Measurements from ENCODE around the gene OR2AE1. TPM values are rescaled to one million over a fixed set of nuclear protein-coding genes. Genes with fewer than 3 reads are reported as not detected.
"Not testable (repeated sequence)": the region's sequence is repeated elsewhere in the genome, so short reads cannot be mapped to it uniquely, and the experiment has no call there.

OR2AE1 gene
- total RNA-seq, 2 experiments from 2014 or later = not detected

DNA sequence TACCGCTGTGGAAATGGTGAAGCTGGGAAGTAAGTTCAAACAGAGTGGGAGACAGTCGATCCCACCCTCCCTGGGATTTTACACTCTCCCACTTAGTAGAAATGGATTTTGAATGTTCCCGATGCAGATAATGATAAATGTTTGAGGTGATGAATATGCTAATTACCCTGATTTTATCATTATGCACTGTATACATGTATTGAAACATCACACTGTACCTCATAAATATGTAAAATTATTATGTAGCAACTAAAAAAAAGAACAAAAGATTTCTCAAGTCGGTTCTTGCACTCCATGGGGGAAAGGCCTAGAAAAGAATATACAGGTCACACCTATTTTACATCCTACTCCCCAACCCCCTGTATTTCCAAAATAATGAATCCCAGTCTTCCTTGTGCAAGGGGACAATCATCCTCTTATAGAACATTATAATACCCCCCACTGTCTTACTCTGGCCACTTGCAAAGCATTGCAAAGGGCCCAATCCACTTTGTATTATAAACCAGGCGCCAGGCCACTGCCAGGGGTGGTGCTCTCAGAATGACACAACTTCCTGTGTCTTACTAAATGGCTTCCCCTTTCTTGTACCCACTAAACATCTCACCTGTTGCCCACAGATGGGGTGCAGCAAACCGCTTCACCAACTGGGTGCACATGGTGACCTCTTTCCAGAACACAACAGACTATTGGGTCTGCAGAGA lies 20.6 kb upstream of the OR2AE1 start:
- intact Hi-C loops (cut with micrococcal nuclease) = no loop called here
- H3K27me3 Mint-ChIP-seq = no peaks in the 10 kb centered on the region
- no peaks in the 10 kb centered on the region for H3K9me3 Mint-ChIP-seq
- ChIA-PET CTCF (no interaction called here), POLR2A (interaction anchor here (1.0 kb wide), 1 partner anchor 11 kb away, joined by 3 read pairs; no protein-coding TSS in a partner anchor)
- H3K36me3 Mint-ChIP-seq = peaks cover 29% of the 10 kb centered on the region
- no peak overlapping the region for H3K27ac Mint-ChIP-seq
- no peak overlapping the region for H3K4me3 Mint-ChIP-seq
- DNase-seq = no peak
- H3K4me1 Mint-ChIP-seq (ENCODE audit: low read depth) = no peaks in the 10 kb centered on the region

DNA sequence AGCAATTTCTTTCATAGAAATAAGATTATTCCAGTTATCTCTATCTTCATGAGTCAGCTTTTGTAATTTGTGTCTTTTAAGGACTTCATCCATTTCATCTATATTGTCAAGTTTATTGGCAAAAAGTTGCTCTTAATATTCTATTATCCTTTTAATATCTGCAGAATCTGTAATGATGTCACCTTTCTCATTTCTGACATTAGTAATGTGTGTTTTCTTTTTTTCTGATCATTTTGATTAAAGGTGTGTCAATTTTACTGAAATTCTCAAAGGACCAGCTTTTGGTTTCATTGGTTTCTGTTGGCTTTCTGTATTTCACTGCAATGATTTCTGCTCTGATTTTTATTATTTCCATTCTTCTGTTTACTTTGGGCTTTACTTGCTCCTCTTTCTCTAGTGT lies 17.9 kb upstream of the OR2AE1 start:
- POLR2A ChIA-PET = no interaction called here
- peaks cover 33% of the 10 kb centered on the region for H3K36me3 Mint-ChIP-seq
- no peak for DNase-seq
- H3K27me3 Mint-ChIP-seq = no peaks in the 10 kb centered on the region
- H3K9me3 Mint-ChIP-seq = peaks cover 4% of the 10 kb centered on the region
- CTCF ChIA-PET = no interaction called here
- H3K4me3 Mint-ChIP-seq = no peak overlapping the region
- H3K4me1 Mint-ChIP-seq (ENCODE audit: low read depth) = no peaks in the 10 kb centered on the region
- intact Hi-C loops (cut with micrococcal nuclease) = no loop called here
- H3K27ac Mint-ChIP-seq = no peak overlapping the region

DNA sequence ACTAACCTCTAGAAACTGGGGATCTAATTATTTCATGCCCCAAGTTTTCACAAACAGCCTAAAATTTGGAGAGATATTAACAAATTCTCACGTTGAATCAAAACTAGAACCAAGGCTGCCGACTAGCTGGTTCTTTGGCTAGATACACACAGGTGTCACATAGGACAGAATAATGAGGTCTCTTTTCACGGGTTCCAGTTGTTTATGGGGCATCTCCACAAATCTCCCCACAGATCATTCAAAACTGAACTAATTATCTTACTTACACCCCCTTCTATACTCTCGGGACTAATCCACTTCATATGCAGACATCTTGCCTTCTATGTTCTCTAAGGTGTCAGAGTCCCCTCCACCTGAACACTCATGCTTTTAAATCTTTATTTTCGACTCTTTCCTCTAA lies 16.4 kb upstream of the OR2AE1 start:
- DNase-seq = no peak
- no peak overlapping the region for H3K27ac Mint-ChIP-seq
- H3K27me3 Mint-ChIP-seq = no peaks in the 10 kb centered on the region
- POLR2A ChIA-PET = no interaction called here
- CTCF ChIA-PET = interaction anchor here (0.7 kb wide), 1 partner anchor 55 kb away, joined by 3 read pairs; no protein-coding TSS in a partner anchor
- intact Hi-C loops (cut with micrococcal nuclease) = no loop called here
- H3K4me3 Mint-ChIP-seq = no peak overlapping the region
- H3K4me1 Mint-ChIP-seq (ENCODE audit: low read depth) = no peaks in the 10 kb centered on the region
- peaks cover 32% of the 10 kb centered on the region for H3K36me3 Mint-ChIP-seq
- peaks cover 4% of the 10 kb centered on the region for H3K9me3 Mint-ChIP-seq

DNA sequence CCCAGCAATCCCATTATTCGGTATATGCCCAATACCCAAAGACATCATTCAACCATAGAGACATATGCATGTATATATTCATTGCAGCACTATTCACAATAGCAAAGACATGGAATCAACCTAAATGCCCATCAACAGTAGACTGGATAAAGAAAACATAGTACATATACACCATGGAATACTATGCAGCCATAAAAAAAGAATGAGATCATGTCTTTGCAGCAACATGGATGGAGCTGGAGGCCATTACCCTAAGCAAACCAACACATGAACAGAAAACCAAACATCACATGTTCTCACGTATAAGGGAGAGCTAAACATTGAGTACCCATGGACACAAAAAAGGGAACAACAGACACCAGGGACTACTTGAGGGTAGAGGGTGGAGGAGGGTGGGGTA lies 13.5 kb upstream of the OR2AE1 start:
- H3K27me3 Mint-ChIP-seq; H3K4me3 Mint-ChIP-seq; intact Hi-C loops (cut with micrococcal nuclease); H3K27ac Mint-ChIP-seq; CTCF ChIA-PET; H3K4me1 Mint-ChIP-seq (ENCODE audit: low read depth); POLR2A ChIA-PET; DNase-seq; H3K9me3 Mint-ChIP-seq: not testable (repeated sequence)
- peaks cover 32% of the 10 kb centered on the region for H3K36me3 Mint-ChIP-seq

DNA sequence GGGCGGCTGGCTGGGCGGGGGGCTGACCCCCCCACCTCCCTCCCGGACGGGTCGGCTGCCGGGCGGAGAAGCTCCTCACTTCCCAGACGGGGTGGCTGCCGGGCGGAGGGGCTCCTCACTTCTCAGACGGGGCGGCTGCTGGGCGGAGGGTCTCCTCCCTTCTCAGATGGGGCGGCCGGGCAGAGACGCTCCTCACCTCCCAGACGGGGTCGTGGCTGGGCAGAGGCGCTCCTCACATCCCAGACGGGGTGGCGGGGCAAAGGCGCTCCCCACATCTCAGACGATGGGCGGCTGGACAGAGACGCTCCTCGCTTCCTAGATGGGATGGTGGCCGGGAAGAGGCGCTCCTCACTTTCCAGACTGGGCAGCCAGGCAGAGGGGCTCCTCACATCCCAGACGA lies 11.5 kb upstream of the OR2AE1 start:
- H3K9me3 Mint-ChIP-seq; H3K27ac Mint-ChIP-seq; H3K4me3 Mint-ChIP-seq; intact Hi-C loops (cut with micrococcal nuclease); CTCF ChIA-PET; DNase-seq; POLR2A ChIA-PET; H3K27me3 Mint-ChIP-seq; H3K4me1 Mint-ChIP-seq (ENCODE audit: low read depth): not testable (repeated sequence)
- peaks cover 34% of the 10 kb centered on the region for H3K36me3 Mint-ChIP-seq

DNA sequence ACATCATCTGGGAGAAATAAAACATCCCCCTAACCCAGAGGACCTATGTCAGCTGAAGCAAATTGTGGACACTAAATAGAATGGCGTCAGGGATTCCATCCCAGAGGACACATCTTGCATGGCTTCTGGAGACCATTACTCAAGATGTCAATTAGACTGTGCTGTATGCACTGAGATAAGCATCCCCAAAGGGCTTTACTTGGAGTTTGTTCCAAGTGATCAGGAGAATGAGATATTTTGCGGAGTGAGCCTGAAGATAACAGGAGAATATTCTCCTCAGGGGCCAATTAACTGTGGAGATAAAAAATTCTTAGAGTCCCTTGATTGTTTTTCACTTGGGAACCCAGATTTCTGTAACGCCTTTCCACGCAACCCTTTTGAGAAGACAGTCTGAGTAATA lies 4.5 kb upstream of the OR2AE1 start:
- Mint-ChIP-seq H3K27me3 (no peaks in the 10 kb centered on the region), H3K36me3 (peaks cover 2% of the 10 kb centered on the region), H3K4me3 (no peak overlapping the region), H3K4me1 (ENCODE audit: low read depth) (no peaks in the 10 kb centered on the region), H3K9me3 (no peaks in the 10 kb centered on the region), H3K27ac (no peak overlapping the region)
- no peak for DNase-seq
- intact Hi-C loops (cut with micrococcal nuclease) = no loop called here
- CTCF ChIA-PET = no interaction called here
- POLR2A ChIA-PET = no interaction called here

DNA sequence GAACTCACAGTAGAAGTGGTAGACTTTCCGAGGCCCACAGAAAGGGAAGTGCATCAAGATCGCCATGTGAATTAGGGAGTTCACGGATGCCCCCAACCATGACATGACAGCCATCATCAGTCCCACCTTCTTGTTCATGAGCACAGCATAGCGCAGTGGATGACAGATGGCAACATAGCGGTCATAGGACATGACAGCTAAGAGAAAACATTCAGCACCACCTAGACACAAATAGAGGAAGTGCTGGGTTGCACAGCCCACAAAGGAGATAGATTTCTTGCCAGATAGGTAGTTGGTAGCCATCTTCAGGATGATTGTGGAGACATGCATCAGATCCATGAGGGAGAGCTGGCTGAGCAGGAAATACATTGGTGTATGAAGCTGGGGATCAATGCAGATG lies 342 bp downstream of the OR2AE1 start:
- CTCF ChIA-PET = no interaction called here
- Mint-ChIP-seq H3K4me1 (ENCODE audit: low read depth) (no peaks in the 10 kb centered on the region), H3K36me3 (no peaks in the 10 kb centered on the region), H3K9me3 (no peaks in the 10 kb centered on the region), H3K27me3 (no peaks in the 10 kb centered on the region), H3K4me3 (no peak overlapping the region), H3K27ac (no peak overlapping the region)
- POLR2A ChIA-PET = no interaction called here
- DNase-seq = no peak
- intact Hi-C loops (cut with micrococcal nuclease) = no loop called here

DNA sequence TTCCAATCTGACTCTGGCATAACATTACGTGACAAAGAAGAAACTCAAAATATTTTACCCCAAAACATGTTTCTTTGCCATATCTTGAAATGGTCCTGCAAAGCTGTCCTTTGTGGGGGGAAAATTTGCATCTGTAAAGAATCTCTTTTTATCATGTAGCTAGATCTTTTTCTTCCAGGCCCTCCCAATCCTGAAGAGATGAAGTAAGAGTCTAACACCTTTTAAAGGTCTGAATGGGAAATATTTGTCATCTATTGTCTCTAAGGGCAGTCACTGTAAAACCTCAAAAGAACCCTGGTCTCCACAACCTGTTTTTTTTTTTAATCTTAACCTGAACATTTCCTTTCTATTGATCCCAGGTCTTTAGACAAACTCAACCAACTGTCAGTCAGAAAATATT lies 8.6 kb downstream of the OR2AE1 start:
- H3K4me3 Mint-ChIP-seq = no peak overlapping the region
- H3K27me3 Mint-ChIP-seq = peaks cover 2% of the 10 kb centered on the region
- no peaks in the 10 kb centered on the region for H3K36me3 Mint-ChIP-seq
- intact Hi-C loops (cut with micrococcal nuclease) = no loop called here
- no peak overlapping the region for H3K27ac Mint-ChIP-seq
- POLR2A ChIA-PET = no interaction called here
- DNase-seq = no peak
- peaks cover 3% of the 10 kb centered on the region for H3K9me3 Mint-ChIP-seq
- H3K4me1 Mint-ChIP-seq (ENCODE audit: low read depth) = no peaks in the 10 kb centered on the region
- CTCF ChIA-PET = no interaction called here

DNA sequence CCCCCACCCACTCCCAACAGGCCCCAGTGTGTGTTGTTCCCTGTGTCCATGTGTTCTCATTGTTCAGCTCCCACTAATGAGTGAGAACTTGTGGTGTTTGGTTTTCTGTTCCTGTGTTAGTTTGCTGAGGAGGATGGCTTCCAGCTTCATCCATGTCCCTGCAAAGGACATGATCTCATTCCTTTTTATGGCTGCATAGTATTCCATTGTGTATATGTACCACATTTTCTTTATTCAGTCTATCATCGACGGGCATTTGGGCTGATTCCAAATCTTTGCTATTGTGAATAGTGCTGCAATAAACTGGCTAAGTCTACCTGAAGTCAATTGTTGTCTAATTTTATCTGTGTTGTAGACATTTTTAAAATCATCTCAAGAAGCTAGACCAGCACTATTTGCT lies 9.4 kb downstream of the OR2AE1 start:
- CTCF ChIA-PET = interaction anchor here (0.6 kb wide), 1 partner anchor 31 kb away, joined by 5 read pairs; no protein-coding TSS in a partner anchor
- H3K27ac Mint-ChIP-seq; H3K27me3 Mint-ChIP-seq; H3K9me3 Mint-ChIP-seq; intact Hi-C loops (cut with micrococcal nuclease); DNase-seq; POLR2A ChIA-PET; H3K4me1 Mint-ChIP-seq (ENCODE audit: low read depth); H3K36me3 Mint-ChIP-seq; H3K4me3 Mint-ChIP-seq: not testable (repeated sequence)

DNA sequence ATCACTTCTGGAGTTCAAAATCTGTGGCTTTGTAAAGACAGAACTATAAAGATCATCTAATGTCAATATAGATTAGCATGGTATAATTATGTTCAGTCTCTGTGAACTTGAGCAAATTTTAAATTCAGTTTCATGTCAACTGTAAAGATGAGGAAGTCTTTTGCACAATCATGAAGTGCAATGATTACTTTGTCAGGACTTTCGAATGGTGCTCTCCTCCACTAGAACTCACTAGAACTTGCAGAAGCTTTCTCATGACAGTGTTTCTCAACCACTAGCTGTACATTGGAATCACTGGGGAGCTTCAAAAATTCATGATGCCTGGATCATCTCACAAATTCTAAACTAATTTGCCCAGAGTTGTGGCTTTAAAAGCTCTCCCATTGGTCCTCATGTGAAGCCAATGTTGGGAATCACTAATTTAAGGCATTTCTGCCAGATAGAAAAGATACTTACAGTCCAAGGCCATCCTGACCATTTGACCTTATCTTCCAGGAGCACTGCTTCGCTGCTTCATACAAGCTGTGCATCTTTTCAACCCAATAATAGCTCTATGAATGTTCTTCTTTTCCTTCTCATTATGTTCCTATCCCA lies 12.9 kb downstream of the OR2AE1 start:
- Mint-ChIP-seq H3K36me3 (no peaks in the 10 kb centered on the region), H3K27ac (no peak overlapping the region), H3K9me3 (peaks cover 3% of the 10 kb centered on the region), H3K4me1 (ENCODE audit: low read depth) (no peaks in the 10 kb centered on the region), H3K4me3 (no peak overlapping the region), H3K27me3 (peaks cover 5% of the 10 kb centered on the region)
- DNase-seq = no peak
- ChIA-PET POLR2A (no interaction called here), CTCF (interaction anchor here (1.1 kb wide), 1 partner anchor 1280 kb away, joined by 3 read pairs; no protein-coding TSS in a partner anchor)
- intact Hi-C loops (cut with micrococcal nuclease) = no loop called here

DNA sequence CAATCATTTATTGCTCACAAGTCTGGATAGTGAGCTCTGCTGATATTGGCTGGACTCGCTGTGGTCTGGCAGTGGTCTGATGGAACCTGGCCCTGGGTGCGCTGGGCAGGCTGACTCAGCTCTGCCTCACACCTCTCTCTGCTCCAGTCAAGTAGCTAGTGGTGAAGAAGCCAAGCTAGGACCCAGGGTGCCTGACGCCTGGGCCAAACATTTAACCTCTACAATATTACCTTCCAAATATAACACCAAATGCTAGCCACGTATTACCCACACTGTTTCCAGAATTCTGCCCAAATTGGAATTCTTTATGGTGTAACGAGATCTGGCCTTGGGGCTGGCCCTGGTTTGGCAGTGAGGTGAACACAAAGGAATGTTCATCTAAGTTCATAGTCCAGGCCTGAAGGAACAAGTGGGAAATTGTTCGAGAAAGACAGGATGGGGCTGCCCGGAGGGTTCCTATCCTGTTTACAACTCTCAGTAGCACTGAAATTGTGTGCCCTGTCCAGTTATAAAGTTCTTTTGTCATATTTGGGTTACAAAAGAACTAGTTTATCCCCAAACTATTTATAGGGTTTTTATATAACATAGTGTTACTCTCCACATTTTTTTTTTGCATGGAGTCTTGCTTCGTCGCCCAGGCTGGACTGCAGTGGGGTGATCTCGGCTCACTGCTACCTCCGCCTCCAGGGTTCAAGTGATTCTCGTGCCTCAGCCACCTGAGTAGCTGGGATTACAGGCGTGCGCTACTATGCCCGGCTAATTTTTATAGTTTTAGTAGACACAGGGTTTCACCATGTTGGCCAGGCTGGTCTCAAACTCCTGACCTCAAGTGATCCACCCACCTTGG lies 16.3 kb downstream of the OR2AE1 start:
- no peak overlapping the region for H3K27ac Mint-ChIP-seq
- H3K27me3 Mint-ChIP-seq = peaks cover 6% of the 10 kb centered on the region
- CTCF ChIA-PET = no interaction called here
- no peaks in the 10 kb centered on the region for H3K9me3 Mint-ChIP-seq
- no peaks in the 10 kb centered on the region for H3K36me3 Mint-ChIP-seq
- intact Hi-C loops (cut with micrococcal nuclease) = no loop called here
- POLR2A ChIA-PET = no interaction called here
- DNase-seq = no peak
- no peaks in the 10 kb centered on the region for H3K4me1 Mint-ChIP-seq (ENCODE audit: low read depth)
- H3K4me3 Mint-ChIP-seq = no peak overlapping the region

DNA sequence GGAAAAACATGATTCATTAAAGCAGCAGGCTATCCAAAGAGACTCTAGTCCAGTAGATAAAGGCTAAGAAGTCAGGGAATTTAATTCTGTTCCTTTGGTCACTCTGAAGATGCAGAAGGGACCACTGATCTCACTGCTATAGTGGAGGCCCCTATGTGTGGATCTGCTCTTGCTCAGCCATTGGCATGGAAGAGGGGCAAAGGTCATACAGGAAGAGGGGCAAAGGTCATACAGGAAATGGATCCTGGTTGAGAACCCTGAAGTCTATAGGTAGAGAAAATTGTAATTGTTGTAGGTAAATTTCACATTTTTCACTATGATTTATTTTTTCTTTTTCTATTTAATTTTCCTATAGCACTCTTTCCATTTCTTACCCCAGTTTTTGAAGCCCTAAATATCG lies 21.6 kb downstream of the OR2AE1 start:
- H3K4me3 Mint-ChIP-seq = no peak overlapping the region
- CTCF ChIA-PET = interaction anchor here (0.7 kb wide), 1 partner anchor 356 kb away, joined by 3 read pairs; no protein-coding TSS in a partner anchor

More for the DNA sequence above, 21.6 kb downstream of the OR2AE1 start:
- intact Hi-C loops (cut with micrococcal nuclease) = no loop called here
- no peaks in the 10 kb centered on the region for H3K9me3 Mint-ChIP-seq
- no peaks in the 10 kb centered on the region for H3K4me1 Mint-ChIP-seq (ENCODE audit: low read depth)
- H3K36me3 Mint-ChIP-seq = no peaks in the 10 kb centered on the region
- POLR2A ChIA-PET = no interaction called here
- H3K27ac Mint-ChIP-seq = no peak overlapping the region
- peaks cover 4% of the 10 kb centered on the region for H3K27me3 Mint-ChIP-seq
- no peak for DNase-seq
